ENCODE results near the gene DIS3L2. TPM values are rescaled to one million over a fixed set of nuclear protein-coding genes. Genes with fewer than 3 reads are reported as not detected.

The DIS3L2 gene
- total RNA-seq, 1 donor = 30.7 TPM

DNA sequence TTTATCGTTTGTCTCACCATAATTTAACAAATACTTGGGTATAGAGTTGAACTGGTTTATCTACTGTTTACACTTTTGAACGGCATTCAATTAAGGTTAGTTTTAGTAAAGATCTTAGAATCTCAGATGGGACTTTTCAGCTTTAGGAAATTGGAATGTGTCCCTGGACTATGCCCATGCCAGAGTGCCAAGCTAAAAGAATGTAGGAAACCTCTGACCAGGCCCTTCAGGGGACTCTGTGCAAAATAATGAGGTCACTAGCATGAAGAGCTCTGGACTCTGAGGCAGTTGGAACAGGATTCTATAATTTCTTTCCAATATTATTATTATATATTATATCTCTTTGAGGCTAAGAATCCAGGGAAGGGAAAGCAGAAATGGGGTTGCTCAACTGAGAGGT is 13.5 kb downstream of the DIS3L2 start:
- H3K4me3 ChIP-seq (ENCODE audit: low read depth, low read length) = no peak overlapping the region
- no peak for DNase-seq (ENCODE audit: low read depth)
- TF ChIP-seq, protein P1, sequence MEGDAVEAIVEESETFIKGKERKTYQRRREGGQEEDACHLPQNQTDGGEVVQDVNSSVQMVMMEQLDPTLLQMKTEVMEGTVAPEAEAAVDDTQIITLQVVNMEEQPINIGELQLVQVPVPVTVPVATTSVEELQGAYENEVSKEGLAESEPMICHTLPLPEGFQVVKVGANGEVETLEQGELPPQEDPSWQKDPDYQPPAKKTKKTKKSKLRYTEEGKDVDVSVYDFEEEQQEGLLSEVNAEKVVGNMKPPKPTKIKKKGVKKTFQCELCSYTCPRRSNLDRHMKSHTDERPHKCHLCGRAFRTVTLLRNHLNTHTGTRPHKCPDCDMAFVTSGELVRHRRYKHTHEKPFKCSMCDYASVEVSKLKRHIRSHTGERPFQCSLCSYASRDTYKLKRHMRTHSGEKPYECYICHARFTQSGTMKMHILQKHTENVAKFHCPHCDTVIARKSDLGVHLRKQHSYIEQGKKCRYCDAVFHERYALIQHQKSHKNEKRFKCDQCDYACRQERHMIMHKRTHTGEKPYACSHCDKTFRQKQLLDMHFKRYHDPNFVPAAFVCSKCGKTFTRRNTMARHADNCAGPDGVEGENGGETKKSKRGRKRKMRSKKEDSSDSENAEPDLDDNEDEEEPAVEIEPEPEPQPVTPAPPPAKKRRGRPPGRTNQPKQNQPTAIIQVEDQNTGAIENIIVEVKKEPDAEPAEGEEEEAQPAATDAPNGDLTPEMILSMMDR (IDR thresholded peaks at IDR 0.05; ENCODE audit: insufficient read depth, low read depth, low read length) = no peak

DNA sequence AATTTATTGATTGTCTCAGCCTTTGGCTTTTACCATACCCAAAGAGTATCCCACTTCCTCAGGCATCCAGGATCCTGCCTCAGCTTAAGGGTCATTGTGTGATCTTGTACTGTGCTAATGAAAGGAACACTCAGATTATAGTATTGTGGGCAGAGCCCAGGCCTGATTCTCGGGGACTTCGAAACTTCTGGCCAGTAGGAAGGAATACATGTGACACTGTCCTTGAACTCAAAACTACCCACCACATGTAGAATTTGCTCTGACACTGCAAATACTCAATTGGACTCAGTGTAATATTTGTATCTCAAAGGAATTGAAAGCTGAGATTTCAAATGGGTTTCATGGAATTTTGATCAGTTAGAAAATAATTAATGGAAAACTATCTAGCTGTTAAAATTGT is 15.9 kb downstream of the DIS3L2 start:
- H3K4me3 ChIP-seq (ENCODE audit: low read depth, low read length) = no peak overlapping the region
- no peak for DNase-seq (ENCODE audit: low read depth)
- TF ChIP-seq, protein P1 (IDR thresholded peaks at IDR 0.05; ENCODE audit: insufficient read depth, low read depth, low read length) = no peak

DNA sequence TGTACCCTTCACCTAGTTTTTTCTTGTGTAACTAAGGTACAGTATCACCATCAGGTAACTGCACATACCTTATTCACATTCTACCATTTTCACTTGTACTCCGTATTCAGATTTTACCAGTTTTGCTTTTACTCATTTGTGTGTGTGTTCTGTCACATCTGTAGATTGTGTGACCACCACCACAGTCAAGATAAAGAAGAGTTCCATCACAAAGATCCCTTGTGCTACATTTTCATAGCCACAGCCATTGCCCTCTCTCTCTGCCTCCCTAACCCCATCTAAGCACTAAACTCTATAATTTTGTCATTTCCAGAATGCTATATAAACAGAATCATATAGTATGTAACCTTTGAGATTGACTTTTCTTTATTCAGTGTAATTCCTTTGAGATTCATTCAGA is 23.5 kb downstream of the DIS3L2 start:
- no peak overlapping the region for H3K4me3 ChIP-seq (ENCODE audit: low read depth, low read length)
- no peak for DNase-seq (ENCODE audit: low read depth)
- TF ChIP-seq, protein P1 (IDR thresholded peaks at IDR 0.05; ENCODE audit: insufficient read depth, low read depth, low read length) = no peak

DNA sequence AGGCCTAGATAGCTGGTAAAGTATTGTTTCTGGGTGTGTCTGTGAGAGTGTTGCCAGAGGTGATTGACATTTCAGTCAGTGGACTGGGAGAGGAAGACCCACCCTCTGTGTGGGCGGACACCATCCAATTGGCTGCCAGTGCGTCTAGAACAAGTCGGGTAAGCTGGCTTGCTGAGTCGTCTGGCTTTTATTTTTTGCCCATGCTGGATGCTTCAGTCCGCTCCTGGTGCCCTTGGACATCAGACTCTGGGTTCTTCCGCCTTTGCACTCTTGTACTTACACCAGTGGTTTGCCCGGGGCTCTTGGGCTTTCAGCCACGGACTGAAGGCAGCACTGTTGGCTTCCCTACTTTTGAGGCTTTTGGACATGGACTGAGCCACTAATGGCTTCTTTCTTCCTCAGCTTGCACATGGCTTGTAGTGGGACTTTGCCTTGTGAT is 24.3 kb downstream of the DIS3L2 start:
- TF ChIP-seq, protein P1 (IDR thresholded peaks at IDR 0.05; ENCODE audit: insufficient read depth, low read depth, low read length) = no peak
- no peak overlapping the region for H3K4me3 ChIP-seq (ENCODE audit: low read depth, low read length)
- DNase-seq (ENCODE audit: low read depth) = no peak

- no peak overlapping the region for H3K4me3 ChIP-seq (ENCODE audit: low read depth, low read length)
- peak; percentile 54 for DNase-seq (ENCODE audit: low read depth)
- TF ChIP-seq, protein P1 (IDR thresholded peaks at IDR 0.05; ENCODE audit: insufficient read depth, low read depth, low read length) = no peak
Measured at GRCh38 chr2:231987124-231987727, 25.7 kb downstream of the DIS3L2 start.

- no peak overlapping the region for H3K4me3 ChIP-seq (ENCODE audit: low read depth, low read length)
- DNase-seq (ENCODE audit: low read depth) = peak; percentile 57
- TF ChIP-seq, protein P1 (IDR thresholded peaks at IDR 0.05; ENCODE audit: insufficient read depth, low read depth, low read length) = no peak
Measured at GRCh38 chr2:231988179-231988866, 26.8 kb downstream of the DIS3L2 start.

Measured in fibroblast of villous mesenchyme (primary cell).